HepG2 (cell line): ENCODE data around the gene SFXN5. TPM values are rescaled to one million over a fixed set of nuclear protein-coding genes. Genes with fewer than 3 reads are reported as not detected.

ENCODE experiments used
- ATAC-seq: fragments of 200-7000 bp; cut with Tn5 transposase; 3 replicates; pipeline ENCODE4 v1.9.1; 2020; ENCODE audit warnings: mild to moderate bottlenecking, moderate library complexity
- BruUV-seq: library from RNA; stranded (reverse); fragments of 400-500 nt; replicated peaks from 2 replicates; lab custom pipeline; 2021; lab: Mats Ljungman, UMichigan
- CTCF ChIA-PET: fragments of 300-600 bp; formaldehyde crosslinking; extraction: SDS; loops from one replicate; lab custom pipeline; 2021; ENCODE audit warnings: low total read pairs, inconsistent platforms, low intra/inter-chr PET ratio; lab: Yijun Ruan, JAX
- POLR2A ChIA-PET: fragments of 350-600 bp; sonication (Branson Sonifier 250); formaldehyde crosslinking; loops from one replicate; lab custom pipeline; 2020; ENCODE audit warnings: antibody characterized with exemption, inconsistent platforms; lab: Yijun Ruan, JAX
- DNase-seq: peaks from one replicate; pipeline ENCODE4 v3.0.0-alpha.2; 2015; ENCODE audit warnings: low spot score
- FAIRE-seq: peaks from 3 replicates; lab custom pipeline; 2011; peaks lifted over from hg19 to GRCh38; lab: Jason Lieb, UNC
- H2AFZ ChIP-seq: one replicate; pipeline ENCODE4 v1.6.1; 2011; ENCODE audit warnings: low read length, inconsistent platforms
- H3K27ac ChIP-seq: fragments of 300-600 bp; 3 replicates; pipeline ENCODE4 v1.8.0; 2011; ENCODE audit warnings: mixed run types, mild to moderate bottlenecking, mixed read lengths, low read length, inconsistent platforms; ENCODE audit not compliant: insufficient read depth; ENCODE audit errors: extremely low read length
- H3K27me3 ChIP-seq, 2 experiments: fragments of 200-600 bp in 1 of 2; 2 replicates in 1 of 2; 3 replicates in 1 of 2; pipeline versions ENCODE4 v1.6.0 to v1.8.0; 2011; ENCODE audit warnings: low read length in 2 of 2, mild to moderate bottlenecking in 2 of 2, moderate library complexity in 2 of 2, inconsistent platforms in 1 of 2; ENCODE audit not compliant: insufficient read depth in 2 of 2, control insufficient read depth in 1 of 2
- H3K36me3 ChIP-seq, 2 experiments: fragments of 200-600 bp in 1 of 2; replicated peaks in 1 of 2; 2 replicates in 1 of 2; 3 replicates in 1 of 2; pipeline versions ENCODE4 v1.5.1 to v1.8.0; 2011; ENCODE audit warnings: low read length in 2 of 2, inconsistent platforms in 1 of 2; ENCODE audit not compliant: insufficient read depth in 2 of 2, control insufficient read depth in 1 of 2
- H3K4me1 ChIP-seq: 2 replicates; pipeline ENCODE4 v1.5.1; 2012; ENCODE audit warnings: low read length, inconsistent platforms; ENCODE audit not compliant: insufficient read depth
- H3K4me2 ChIP-seq: 2 replicates; pipeline ENCODE4 v1.6.0; 2011; ENCODE audit warnings: low read depth, low read length, inconsistent platforms
- H3K4me3 ChIP-seq, 3 experiments: fragments of 200-600 bp in 1 of 3; sonication (generic), shearing (Covaris generic) in 1 of 3; replicated peaks in 1 of 3; 2 replicates each; pipeline ENCODE4 v1.5.1; 2011 to 2016; ENCODE audit warnings: low read length in 3 of 3, inconsistent platforms in 2 of 3, low read depth in 2 of 3, mild to moderate bottlenecking in 2 of 3, control low read depth in 1 of 3, mixed read lengths in 1 of 3; ENCODE audit not compliant: insufficient read depth in 1 of 3
- H3K79me2 ChIP-seq: one replicate; pipeline ENCODE4 v1.6.1; 2011; ENCODE audit warnings: low read length, inconsistent platforms; ENCODE audit not compliant: insufficient read depth
- H3K9ac ChIP-seq: 2 replicates; pipeline ENCODE4 v1.6.0; 2011; ENCODE audit warnings: mild to moderate bottlenecking, low read depth, low read length, inconsistent platforms; ENCODE audit not compliant: insufficient read depth
- H3K9me3 ChIP-seq: 2 replicates; pipeline ENCODE4 v1.5.1; 2012; ENCODE audit warnings: mild to moderate bottlenecking, low read length
- H4K20me1 ChIP-seq: 2 replicates; pipeline ENCODE4 v1.6.0; 2011; ENCODE audit warnings: inconsistent platforms, mild to moderate bottlenecking, low read length, moderate library complexity; ENCODE audit not compliant: insufficient read depth
- ADNP ChIP-seq: sonication (generic); formaldehyde crosslinking; IDR thresholded peaks from 2 replicates; pipeline ENCODE4 v1.4.0; 2020; ENCODE audit warnings: missing genetic modification reagents
- ARHGAP35 ChIP-seq: sonication (generic); formaldehyde crosslinking; IDR thresholded peaks from 2 replicates; pipeline ENCODE4 v1.9.0; 2022; ENCODE audit warnings: mild to moderate bottlenecking, inconsistent platforms, moderate library complexity, missing genetic modification reagents, borderline replicate concordance
- MED8 ChIP-seq: sonication (generic); formaldehyde crosslinking; IDR thresholded peaks from 2 replicates; pipeline ENCODE4 v1.8.1; 2023; ENCODE audit warnings: mild to moderate bottlenecking, missing genetic modification reagents; ENCODE audit not compliant: insufficient replicate concordance
- MTF1 ChIP-seq: sonication (generic); formaldehyde crosslinking; IDR thresholded peaks from 2 replicates; pipeline ENCODE4 v1.5.0; 2020; ENCODE audit warnings: missing genetic modification reagents
- NR2F6 ChIP-seq, 2 experiments: IDR thresholded peaks; 2 replicates each; pipeline ENCODE4 v1.6.1; 2016; ENCODE audit warnings: antibody characterized with exemption in 1 of 2, mild to moderate bottlenecking in 1 of 2
- SRF ChIP-seq: IDR thresholded peaks from 2 replicates; pipeline ENCODE4 v1.6.1; 2011; ENCODE audit warnings: mild to moderate bottlenecking, low read depth, low read length, moderate library complexity
- TAF15 ChIP-seq: fragments of 200-400 bp; formaldehyde crosslinking; IDR thresholded peaks from one replicate; pipeline ENCODE4 v1.6.1; 2018; ENCODE audit warnings: mild to moderate bottlenecking, low read depth, low read length; ENCODE audit not compliant: poor library complexity, severe bottlenecking
- TBL1XR1 ChIP-seq: fragments of 150-350 bp; IDR thresholded peaks from 2 replicates; pipeline ENCODE4 v1.6.1; 2014; ENCODE audit warnings: borderline replicate concordance, low read length; ENCODE audit not compliant: partially characterized antibody
- ZNF180 ChIP-seq: sonication (generic); formaldehyde crosslinking; IDR thresholded peaks from 2 replicates; pipeline ENCODE4 v1.4.0; 2020; ENCODE audit warnings: low read depth, missing genetic modification reagents, borderline replicate concordance
- ZNF234 ChIP-seq: sonication (generic); formaldehyde crosslinking; conservative IDR thresholded peaks from 2 replicates; pipeline ENCODE4 v1.5.1; 2020; ENCODE audit warnings: mild to moderate bottlenecking, missing genetic modification reagents
- ZNF570 ChIP-seq: sonication (generic); formaldehyde crosslinking; IDR thresholded peaks from 2 replicates; pipeline ENCODE4 v1.4.0; 2020; ENCODE audit warnings: mild to moderate bottlenecking, missing genetic modification reagents, borderline replicate concordance
- ZNF724P ChIP-seq: sonication (generic); formaldehyde crosslinking; IDR thresholded peaks from 2 replicates; pipeline ENCODE4 v1.8.0; 2022; ENCODE audit warnings: missing genetic modification reagents, borderline replicate concordance
- WGBS: methylation state at CpG from one replicate; pipeline ENCODE4 v1.1.6; 2017; ENCODE audit warnings: low lambda C conversion rate; 5-methylcytosine and 5-hydroxymethylcytosine counted together
- in situ Hi-C: cut with HindIII; loops from 2 replicates; pipeline ENCODE4 v1.10.0; 2017; ENCODE audit warnings: low pct_unique_long_range_greater_than_20kb; ENCODE audit not compliant: extremely low pct_ligation_motif_present
- intact Hi-C: fragments of 100-400 bp; cut with micrococcal nuclease; formaldehyde crosslinking; loops from one replicate; pipeline ENCODE4 v1.10.0; 2022; ENCODE audit not compliant: unreplicated experiment
- polyA plus RNA-seq, 8 experiments: library from polyadenylated mRNA; depleted of rRNA in 3 of 8; stranded (reverse) in 7 of 8; unstranded in 1 of 8; fragments of >200 nt; fragmentation: Illumina TruSeq in 4 of 8; extraction: Trizol in 4 of 8; gene quantifications; 2 replicates each; pipeline versions ENCODE4 v1.2.1 to v1.2.3, GENCODE V29; 2011 to 2016; ENCODE audit warnings: low read depth in 4 of 8, missing spikeins in 1 of 8, mixed read lengths in 1 of 8; ENCODE audit not compliant: insufficient read depth in 1 of 8
- total RNA-seq, 5 experiments: library from RNA; depleted of rRNA; stranded (reverse); fragments of >200 nt; fragmentation: Illumina TruSeq; extraction: Trizol; gene quantifications; 2 replicates each; pipeline ENCODE4 v1.2.3, GENCODE V29; 2016; ENCODE audit warnings: low read depth in 1 of 5
- TF ChIP-seq, protein P1 (sequence below): sonication (generic); formaldehyde crosslinking; IDR thresholded peaks from 2 replicates; pipeline ENCODE4 v1.5.1; 2020; ENCODE audit warnings: missing genetic modification reagents, mild to moderate bottlenecking, borderline replicate concordance
- TF ChIP-seq, protein P2 (sequence below): sonication (generic); formaldehyde crosslinking; IDR thresholded peaks from 2 replicates; pipeline ENCODE4 v1.4.0; 2020; ENCODE audit warnings: missing genetic modification reagents

Gene SFXN5
- total and polyA plus RNA-seq, 2 of the 13 experiments (the other 11 are each of a cell fraction or from before 2014, with no cell fraction given) = 34.9 to 37.4 TPM

DNA sequence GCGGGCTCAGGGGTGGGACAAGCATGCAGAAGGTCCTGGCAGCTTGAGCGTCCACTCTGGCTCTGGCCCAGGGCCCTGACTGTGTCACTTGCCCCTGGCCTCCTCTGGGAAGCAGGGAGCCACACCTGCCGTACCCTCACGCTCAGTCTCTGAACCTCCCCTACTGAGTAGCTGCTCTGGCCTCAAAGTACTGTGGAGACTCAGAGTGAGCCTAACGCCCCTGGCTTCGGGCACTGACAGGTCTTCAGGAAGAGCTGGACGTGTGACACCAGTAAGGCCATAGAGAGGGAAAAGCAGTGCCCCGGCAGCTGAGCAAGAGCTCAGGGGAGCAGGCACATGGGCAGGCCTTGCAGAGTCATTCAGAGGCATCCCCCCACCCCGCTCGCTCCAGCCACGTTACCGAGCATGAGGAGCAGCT lies 73.3 kb downstream of the SFXN5 start:
- in situ Hi-C loops = no loop called here

More for the DNA sequence above, 73.3 kb downstream of the SFXN5 start:
- no TSS peak for BruUV-seq
- H3K79me2 ChIP-seq = no peaks in the 10 kb centered on the region
- peaks cover 33% of the 10 kb centered on the region for H3K4me1 ChIP-seq
- TF ChIP-seq MED8 (CRISPR knock-in tag) = no peak
- TF ChIP-seq TBL1XR1 = no peak
- no peak for TF ChIP-seq ZNF724P (CRISPR knock-in tag)
- no peak for TF ChIP-seq ZNF180 (CRISPR knock-in tag)
- TF ChIP-seq ARHGAP35 (CRISPR knock-in tag) = no peak
- no peak for TF ChIP-seq SRF
- TF ChIP-seq NR2F6 (IDR thresholded peaks at IDR 0.05) = no peak
- no peak for TF ChIP-seq NR2F6 (CRISPR knock-in tag; IDR thresholded peaks at IDR 0.05)
- TF ChIP-seq TAF15 = no peak
- TF ChIP-seq MTF1 = no peak
- TF ChIP-seq ZNF234 (CRISPR knock-in tag) = no peak
- TF ChIP-seq, protein P1, sequence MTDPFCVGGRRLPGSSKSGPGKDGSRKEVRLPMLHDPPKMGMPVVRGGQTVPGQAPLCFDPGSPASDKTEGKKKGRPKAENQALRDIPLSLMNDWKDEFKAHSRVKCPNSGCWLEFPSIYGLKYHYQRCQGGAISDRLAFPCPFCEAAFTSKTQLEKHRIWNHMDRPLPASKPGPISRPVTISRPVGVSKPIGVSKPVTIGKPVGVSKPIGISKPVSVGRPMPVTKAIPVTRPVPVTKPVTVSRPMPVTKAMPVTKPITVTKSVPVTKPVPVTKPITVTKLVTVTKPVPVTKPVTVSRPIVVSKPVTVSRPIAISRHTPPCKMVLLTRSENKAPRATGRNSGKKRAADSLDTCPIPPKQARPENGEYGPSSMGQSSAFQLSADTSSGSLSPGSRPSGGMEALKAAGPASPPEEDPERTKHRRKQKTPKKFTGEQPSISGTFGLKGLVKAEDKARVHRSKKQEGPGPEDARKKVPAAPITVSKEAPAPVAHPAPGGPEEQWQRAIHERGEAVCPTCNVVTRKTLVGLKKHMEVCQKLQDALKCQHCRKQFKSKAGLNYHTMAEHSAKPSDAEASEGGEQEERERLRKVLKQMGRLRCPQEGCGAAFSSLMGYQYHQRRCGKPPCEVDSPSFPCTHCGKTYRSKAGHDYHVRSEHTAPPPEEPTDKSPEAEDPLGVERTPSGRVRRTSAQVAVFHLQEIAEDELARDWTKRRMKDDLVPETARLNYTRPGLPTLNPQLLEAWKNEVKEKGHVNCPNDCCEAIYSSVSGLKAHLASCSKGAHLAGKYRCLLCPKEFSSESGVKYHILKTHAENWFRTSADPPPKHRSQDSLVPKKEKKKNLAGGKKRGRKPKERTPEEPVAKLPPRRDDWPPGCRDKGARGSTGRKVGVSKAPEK (CRISPR knock-in tag) = no peak
- TF ChIP-seq ADNP = no peak
- no peak for TF ChIP-seq ZNF570 (CRISPR knock-in tag)
- TF ChIP-seq, protein P2, sequence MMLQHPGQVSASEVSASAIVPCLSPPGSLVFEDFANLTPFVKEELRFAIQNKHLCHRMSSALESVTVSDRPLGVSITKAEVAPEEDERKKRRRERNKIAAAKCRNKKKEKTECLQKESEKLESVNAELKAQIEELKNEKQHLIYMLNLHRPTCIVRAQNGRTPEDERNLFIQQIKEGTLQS (CRISPR knock-in tag) = no peak
- ATAC-seq (no peak), FAIRE-seq (no peak), DNase-seq (no peak)
- WGBS = 94% methylated on average over 12 of the region's 12 CpGs
- peaks cover 2 to 15% of the 10 kb centered on the region in 2 experiments; a peak in 3 of 5 replicates for H3K36me3 ChIP-seq
- no peaks in the 10 kb centered on the region for H3K9me3 ChIP-seq
- H3K9ac ChIP-seq = no peak overlapping the region
- no peak overlapping the region for H3K27ac ChIP-seq
- POLR2A ChIA-PET = interaction anchor here (0.6 to 3.0 kb wide), 3 partner anchors 21 to 73 kb away, joined by 3 to 13 read pairs (median 11); partner anchors contain the start of gene SFXN5
- H3K4me2 ChIP-seq = no peak overlapping the region
- H3K4me3 ChIP-seq = no peak overlapping the region
- H2AFZ ChIP-seq = no peak overlapping the region
- H3K27me3 ChIP-seq = no peaks in the 10 kb centered on the region
- H4K20me1 ChIP-seq = no peaks in the 10 kb centered on the region
- intact Hi-C loops = no loop called here
- CTCF ChIA-PET = no interaction called here
